ENCODE results near the gene OR4E1. TPM values are rescaled to one million over a fixed set of nuclear protein-coding genes. Genes with fewer than 3 reads are reported as not detected.

OR4E1 gene
- total RNA-seq, 3 donors from 2014 or later, result not detected

GRCh38 chr14:21669284-21669683, 4.3 kb downstream of the OR4E1 start:
- H3K36me3 ChIP-seq, result no peaks in the 10 kb centered on the region
- no peak overlapping the region for H3K4me3 ChIP-seq
- H3K4me1 ChIP-seq, result no peaks in the 10 kb centered on the region
- TF ChIP-seq POLR2AphosphoS5 (IDR thresholded peaks at IDR 0.05) (no peak), POLR2A (IDR thresholded peaks at IDR 0.05) (no peak)
- TF ChIP-seq, protein P1, sequence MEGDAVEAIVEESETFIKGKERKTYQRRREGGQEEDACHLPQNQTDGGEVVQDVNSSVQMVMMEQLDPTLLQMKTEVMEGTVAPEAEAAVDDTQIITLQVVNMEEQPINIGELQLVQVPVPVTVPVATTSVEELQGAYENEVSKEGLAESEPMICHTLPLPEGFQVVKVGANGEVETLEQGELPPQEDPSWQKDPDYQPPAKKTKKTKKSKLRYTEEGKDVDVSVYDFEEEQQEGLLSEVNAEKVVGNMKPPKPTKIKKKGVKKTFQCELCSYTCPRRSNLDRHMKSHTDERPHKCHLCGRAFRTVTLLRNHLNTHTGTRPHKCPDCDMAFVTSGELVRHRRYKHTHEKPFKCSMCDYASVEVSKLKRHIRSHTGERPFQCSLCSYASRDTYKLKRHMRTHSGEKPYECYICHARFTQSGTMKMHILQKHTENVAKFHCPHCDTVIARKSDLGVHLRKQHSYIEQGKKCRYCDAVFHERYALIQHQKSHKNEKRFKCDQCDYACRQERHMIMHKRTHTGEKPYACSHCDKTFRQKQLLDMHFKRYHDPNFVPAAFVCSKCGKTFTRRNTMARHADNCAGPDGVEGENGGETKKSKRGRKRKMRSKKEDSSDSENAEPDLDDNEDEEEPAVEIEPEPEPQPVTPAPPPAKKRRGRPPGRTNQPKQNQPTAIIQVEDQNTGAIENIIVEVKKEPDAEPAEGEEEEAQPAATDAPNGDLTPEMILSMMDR (IDR thresholded peaks at IDR 0.05), result no peak
- H3K27ac ChIP-seq, result no peak overlapping the region
- DNase-seq (ENCODE audit: low spot score in 2 of 2), result no peak
- no peaks in the 10 kb centered on the region for H3K9me3 ChIP-seq
- H3K27me3 ChIP-seq, result no peaks in the 10 kb centered on the region
- intact Hi-C loops (cut with DNase I; ENCODE audit: low total_unique reads), result no loop called here

- Histone ChIP-seq H3K9me3 (peaks cover 0 to 5% of the 10 kb centered on the region in 2 donors), H3K4me1 (no peaks in the 10 kb centered on the region), H3K4me3 (no peak overlapping the region), H3K36me3 (no peaks in the 10 kb centered on the region), H3K27me3 (no peaks in the 10 kb centered on the region), H3K27ac (no peak overlapping the region)
- intact Hi-C loops (cut with DNase I; ENCODE audit: low total_unique reads), result no loop called here
- TF ChIP-seq, protein P1 (IDR thresholded peaks at IDR 0.05), result no peak
- no peak for TF ChIP-seq POLR2AphosphoS5 (IDR thresholded peaks at IDR 0.05)
- no peak for TF ChIP-seq POLR2A (IDR thresholded peaks at IDR 0.05)
- no peak for DNase-seq (ENCODE audit: low spot score in 2 of 2)
Observed at GRCh38 chr14:21668377-21668776, 5.2 kb downstream of the OR4E1 start.

DNA sequence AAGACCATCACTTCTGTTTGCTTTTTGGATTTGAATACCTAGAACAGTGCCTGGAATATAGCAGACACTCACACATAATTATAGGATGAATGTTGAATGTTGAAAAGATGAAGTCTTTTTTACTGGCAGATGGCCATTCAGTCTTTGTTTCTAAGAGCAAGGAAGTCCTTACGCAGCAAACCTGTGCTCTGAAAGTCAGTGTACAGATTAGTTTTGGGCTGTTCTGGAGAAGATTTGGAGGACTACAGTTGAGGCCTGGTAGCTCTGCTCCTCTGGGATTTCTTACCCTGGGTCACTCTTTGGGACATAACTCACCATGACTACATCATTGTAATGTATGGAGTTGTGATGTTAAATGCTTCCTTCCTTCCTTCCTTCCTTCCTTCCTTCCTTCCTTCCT, 16.6 kb downstream of the OR4E1 start:
- Histone ChIP-seq H3K27ac (no peak overlapping the region), H3K36me3 (no peaks in the 10 kb centered on the region), H3K27me3 (no peaks in the 10 kb centered on the region), H3K4me1 (no peaks in the 10 kb centered on the region), H3K4me3 (no peak overlapping the region), H3K9me3 (no peaks in the 10 kb centered on the region)
- TF ChIP-seq, protein P1 (IDR thresholded peaks at IDR 0.05), result no peak
- TF ChIP-seq POLR2AphosphoS5 (IDR thresholded peaks at IDR 0.05), result no peak
- no peak for TF ChIP-seq POLR2A (IDR thresholded peaks at IDR 0.05)
- intact Hi-C loops (cut with DNase I; ENCODE audit: low total_unique reads), result no loop called here
- no peak for DNase-seq (ENCODE audit: low spot score in 2 of 2)

- TF ChIP-seq POLR2A (IDR thresholded peaks at IDR 0.05) (no peak), POLR2AphosphoS5 (IDR thresholded peaks at IDR 0.05) (no peak)
- TF ChIP-seq, protein P1 (IDR thresholded peaks at IDR 0.05), result no peak
- no peaks in the 10 kb centered on the region for H3K9me3 ChIP-seq
- no peak for DNase-seq (ENCODE audit: low spot score in 2 of 2)
- intact Hi-C loops (cut with DNase I; ENCODE audit: low total_unique reads), result no loop called here
- H3K27ac ChIP-seq, result no peak overlapping the region
- H3K4me3 ChIP-seq, result no peak overlapping the region
- no peaks in the 10 kb centered on the region for H3K4me1 ChIP-seq
- no peaks in the 10 kb centered on the region for H3K27me3 ChIP-seq
- no peaks in the 10 kb centered on the region for H3K36me3 ChIP-seq
Observed at GRCh38 chr14:21654215-21654614, 19.4 kb downstream of the OR4E1 start.

DNA sequence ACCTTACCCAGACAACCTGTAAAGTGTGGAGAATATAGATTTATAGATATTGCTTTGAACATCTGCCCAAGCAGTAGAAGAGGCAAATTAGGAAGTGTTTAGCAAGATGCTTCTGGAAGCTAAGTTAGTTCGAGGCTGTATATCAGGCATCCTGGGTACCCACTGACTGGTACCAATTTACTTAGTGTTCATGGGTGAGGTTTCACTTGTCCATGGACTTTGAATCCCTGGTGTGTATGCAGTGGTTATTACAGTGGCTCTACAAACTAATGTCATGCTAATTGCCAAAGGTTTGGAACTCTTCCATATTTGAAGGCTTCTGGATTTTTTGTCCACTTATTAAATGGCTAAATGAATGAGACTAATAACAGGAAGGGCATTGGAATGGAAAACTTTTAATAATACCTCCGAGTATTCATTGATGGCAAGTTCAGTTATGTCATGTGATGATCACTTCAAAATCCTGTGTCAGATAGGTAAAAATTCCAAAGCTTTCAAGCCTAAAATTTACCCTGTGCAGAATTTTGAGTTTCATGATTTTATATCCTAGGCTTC, 20.2 kb downstream of the OR4E1 start, which contains the start of gene OR4E2:
TSS of gene OR4E2 (plus strand) at position 505 of the 555 bp plus-strand sequence. CDS start 11,248 bp downstream, outside the sequence.
- TF ChIP-seq POLR2A (IDR thresholded peaks at IDR 0.05) (no peak), POLR2AphosphoS5 (IDR thresholded peaks at IDR 0.05) (no peak)
- TF ChIP-seq, protein P1 (IDR thresholded peaks at IDR 0.05), result no peak
- H3K4me1 ChIP-seq, result no peaks in the 10 kb centered on the region
- DNase-seq (ENCODE audit: low spot score in 2 of 2), result no peak
- H3K9me3 ChIP-seq, result peaks cover 0 to 5% of the 10 kb centered on the region in 2 donors
- H3K36me3 ChIP-seq, result no peaks in the 10 kb centered on the region
- H3K27me3 ChIP-seq, result no peaks in the 10 kb centered on the region
- intact Hi-C loops (cut with DNase I; ENCODE audit: low total_unique reads), result no loop called here
- H3K27ac ChIP-seq, result no peak within 1 kb of the TSS
- no peak within 1 kb of the TSS for H3K4me3 ChIP-seq

Measured in breast epithelium (tissue), 4 donors.